Mesothelial cell of epicardium (in vitro differentiated cells): Measurements from ENCODE around the gene CDKAL1. TPM values are rescaled to one million over a fixed set of nuclear protein-coding genes. Genes with fewer than 3 reads are reported as not detected.

Experiments
- DNase-seq, 2 experiments: peaks; one replicate each; pipeline ENCODE4 v3.0.0; 2021; ENCODE audit warnings: low spot score in 2 of 2; ENCODE audit not compliant: unreplicated experiment in 2 of 2
- H3K27ac Mint-ChIP-seq: 2 replicates; pipeline ENCODE4 v1.8.0; 2021; ENCODE audit warnings: mixed read lengths
- H3K27me3 Mint-ChIP-seq: 2 replicates; pipeline ENCODE4 v1.8.0; 2021; ENCODE audit warnings: low read depth, mixed read lengths
- H3K36me3 Mint-ChIP-seq: 2 replicates; pipeline ENCODE4 v1.8.0; 2021; ENCODE audit warnings: mixed read lengths
- H3K4me1 Mint-ChIP-seq: 2 replicates; pipeline ENCODE4 v1.8.0; 2021; ENCODE audit warnings: mixed read lengths
- H3K4me3 Mint-ChIP-seq: 2 replicates; pipeline ENCODE4 v1.8.0; 2021; ENCODE audit warnings: mild to moderate bottlenecking, moderate library complexity, mixed read lengths
- H3K9me3 Mint-ChIP-seq: 2 replicates; pipeline ENCODE4 v1.8.0; 2021; ENCODE audit warnings: mixed read lengths
- CTCF ChIP-seq: fragments of 200-600 bp; sonication (generic); IDR thresholded peaks from one replicate; pipeline ENCODE4 v1.5.0; 2021; ENCODE audit warnings: antibody characterized with exemption; ENCODE audit not compliant: unreplicated experiment
- total RNA-seq: library from RNA; stranded (reverse); gene quantifications from 3 replicates; pipeline ENCODE4 v1.2.1, GENCODE V29; 2021

Gene CDKAL1
- total RNA-seq, result 21.2 to 22.6 TPM (median 22.0 TPM) in 3 replicates

- H3K4me3 Mint-ChIP-seq, result peak within 1 kb of the TSS; percentile 97
- TF ChIP-seq CTCF, result no peak
- peak; percentile 55 to 85 for DNase-seq
- peaks cover 4% of the 10 kb centered on the region for H3K36me3 Mint-ChIP-seq
- peak within 1 kb of the TSS; percentile 97 for H3K27ac Mint-ChIP-seq
- no peaks in the 10 kb centered on the region for H3K9me3 Mint-ChIP-seq
- H3K27me3 Mint-ChIP-seq, result no peaks in the 10 kb centered on the region
- H3K4me1 Mint-ChIP-seq, result peaks cover 23% of the 10 kb centered on the region
Observed at GRCh38 chr6:20534295-20535262, at the start of gene CDKAL1. Gene CDKAL1, plus strand, starts transcription at chr6:20534457. Its CDS starts 11,894 bp downstream, at chr6:20546351.

GRCh38 chr6:20486641-20487040 lies 47.6 kb upstream of the CDKAL1 start:
- TF ChIP-seq CTCF, result no peak
- Mint-ChIP-seq H3K27ac (no peak overlapping the region), H3K4me1 (no peaks in the 10 kb centered on the region), H3K27me3 (no peaks in the 10 kb centered on the region), H3K4me3 (no peak overlapping the region), H3K9me3 (peaks cover 3% of the 10 kb centered on the region), H3K36me3 (peaks cover 60% of the 10 kb centered on the region)
- DNase-seq, result no peak

GRCh38 chr6:20487669-20488375 lies 46.4 kb upstream of the CDKAL1 start:
- Mint-ChIP-seq H3K27me3 (no peaks in the 10 kb centered on the region), H3K4me3 (no peak overlapping the region), H3K36me3 (peaks cover 61% of the 10 kb centered on the region), H3K9me3 (peaks cover 3% of the 10 kb centered on the region), H3K27ac (no peak overlapping the region), H3K4me1 (no peaks in the 10 kb centered on the region)
- DNase-seq, result no peak
- no peak for TF ChIP-seq CTCF

- Mint-ChIP-seq H3K36me3 (peaks cover 50% of the 10 kb centered on the region), H3K27ac (no peak overlapping the region), H3K4me3 (no peak overlapping the region), H3K9me3 (peaks cover 3% of the 10 kb centered on the region), H3K4me1 (no peaks in the 10 kb centered on the region), H3K27me3 (no peaks in the 10 kb centered on the region)
- TF ChIP-seq CTCF, result no peak
- no peak for DNase-seq
Observed at GRCh38 chr6:20490591-20490990, 43.7 kb upstream of the CDKAL1 start.

- DNase-seq, result no peak
- no peak overlapping the region for H3K27ac Mint-ChIP-seq
- no peaks in the 10 kb centered on the region for H3K27me3 Mint-ChIP-seq
- H3K4me3 Mint-ChIP-seq, result no peak overlapping the region
- H3K9me3 Mint-ChIP-seq, result peaks cover 3% of the 10 kb centered on the region
- H3K4me1 Mint-ChIP-seq, result no peaks in the 10 kb centered on the region
- peaks cover 38% of the 10 kb centered on the region for H3K36me3 Mint-ChIP-seq
- no peak for TF ChIP-seq CTCF
Observed at GRCh38 chr6:20492099-20492498, 42.2 kb upstream of the CDKAL1 start.
